ENCODE results near the gene FOXD4.
"Not testable (repeated sequence)": the region's sequence is repeated elsewhere in the genome, so short reads cannot be mapped to it uniquely, and the experiment has no call there.

Gene FOXD4

GRCh38 chr9:117995-118467 lies at the start of gene FOXD4:
Gene FOXD4, minus strand, starts transcription at chr9:118417. Its CDS starts 298 bp downstream, at chr9:118119.
- DNase-seq, result not testable (repeated sequence)

DNA sequence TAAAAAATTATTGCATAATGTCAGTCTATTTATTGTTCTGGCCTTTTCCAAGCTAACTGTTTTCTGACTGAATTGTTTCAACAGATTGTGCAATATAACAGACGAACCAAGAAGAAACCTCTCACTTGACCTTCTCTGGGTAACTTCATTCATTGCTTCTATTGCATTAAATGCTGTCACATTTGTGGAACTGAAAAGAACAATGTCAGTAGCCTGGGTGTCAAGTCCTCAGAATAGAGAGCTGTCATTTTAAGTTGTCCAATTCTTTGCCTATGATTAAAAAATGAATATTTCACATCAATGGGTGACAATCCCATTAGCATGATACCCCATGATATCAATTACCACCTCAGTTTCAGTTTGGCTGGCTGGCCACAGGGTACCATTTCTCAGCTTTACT lies 41.7 kb upstream of the FOXD4 start:
- DNase-seq, result not testable (repeated sequence)

DNA sequence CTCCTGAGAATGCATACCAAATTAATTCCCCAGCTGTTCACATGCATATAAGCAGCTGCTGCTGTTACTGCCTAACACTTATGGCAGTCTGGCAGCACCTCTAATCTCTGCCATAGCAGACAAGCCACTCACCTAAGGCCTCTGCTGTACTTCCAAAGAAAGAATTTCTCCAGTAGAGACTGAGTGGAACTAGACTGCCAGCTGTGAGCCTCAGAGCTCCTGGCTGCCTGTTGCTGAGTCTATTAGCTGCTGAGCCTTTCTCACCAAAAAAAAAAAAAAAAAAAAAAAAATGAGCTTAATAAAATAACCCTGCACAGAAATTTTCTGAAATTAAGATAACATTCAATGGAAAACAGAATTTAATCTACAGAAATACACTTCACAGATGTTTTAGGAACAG lies 33.0 kb upstream of the FOXD4 start:
- DNase-seq, result not testable (repeated sequence)

GRCh38 chr9:139880-140279 lies 21.7 kb upstream of the FOXD4 start:
- not testable (repeated sequence) for DNase-seq

DNA sequence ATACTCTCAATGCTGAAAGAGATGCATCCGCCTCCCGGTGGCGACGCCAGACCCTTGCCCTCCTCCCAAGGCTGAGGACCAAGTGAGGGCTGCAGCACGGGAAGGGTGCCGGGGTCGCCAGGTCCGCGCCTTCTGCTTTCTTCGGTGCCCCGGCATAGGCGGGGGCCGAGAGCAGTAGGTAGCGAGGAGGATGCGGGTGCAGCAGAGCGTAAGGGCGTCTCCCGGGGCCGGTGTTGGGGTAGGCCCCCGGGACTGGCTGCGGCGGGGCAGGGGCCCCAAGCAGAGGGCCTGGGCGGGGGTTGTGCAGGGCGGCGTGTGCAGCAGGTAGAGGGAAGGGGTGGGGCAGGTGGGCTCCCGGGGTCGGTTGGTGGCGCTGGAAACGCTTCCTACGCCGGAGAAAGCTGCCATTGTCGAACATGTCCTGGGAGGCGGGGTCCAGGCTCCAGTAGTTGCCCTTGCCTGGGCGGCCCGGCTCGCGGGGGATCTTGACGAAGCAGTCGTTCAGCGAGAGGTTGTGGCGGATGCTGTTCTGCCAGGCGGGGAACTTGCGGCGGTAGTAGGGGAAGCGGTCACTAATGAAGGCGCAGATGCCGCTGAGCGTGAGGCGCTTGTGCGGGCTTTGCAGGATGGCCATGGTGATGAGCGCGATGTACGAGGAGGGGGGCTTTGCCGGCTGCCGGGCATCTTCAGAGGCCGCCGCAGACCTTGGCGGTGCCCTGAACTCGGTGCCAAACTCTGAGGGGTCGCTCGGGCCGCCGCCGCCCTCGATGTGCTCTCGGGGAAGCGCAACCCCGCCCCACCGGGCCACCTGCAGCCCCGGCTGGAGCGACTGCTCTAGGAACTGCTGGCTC lies 848 bp downstream of the FOXD4 start:
- not testable (repeated sequence) for DNase-seq

DNA sequence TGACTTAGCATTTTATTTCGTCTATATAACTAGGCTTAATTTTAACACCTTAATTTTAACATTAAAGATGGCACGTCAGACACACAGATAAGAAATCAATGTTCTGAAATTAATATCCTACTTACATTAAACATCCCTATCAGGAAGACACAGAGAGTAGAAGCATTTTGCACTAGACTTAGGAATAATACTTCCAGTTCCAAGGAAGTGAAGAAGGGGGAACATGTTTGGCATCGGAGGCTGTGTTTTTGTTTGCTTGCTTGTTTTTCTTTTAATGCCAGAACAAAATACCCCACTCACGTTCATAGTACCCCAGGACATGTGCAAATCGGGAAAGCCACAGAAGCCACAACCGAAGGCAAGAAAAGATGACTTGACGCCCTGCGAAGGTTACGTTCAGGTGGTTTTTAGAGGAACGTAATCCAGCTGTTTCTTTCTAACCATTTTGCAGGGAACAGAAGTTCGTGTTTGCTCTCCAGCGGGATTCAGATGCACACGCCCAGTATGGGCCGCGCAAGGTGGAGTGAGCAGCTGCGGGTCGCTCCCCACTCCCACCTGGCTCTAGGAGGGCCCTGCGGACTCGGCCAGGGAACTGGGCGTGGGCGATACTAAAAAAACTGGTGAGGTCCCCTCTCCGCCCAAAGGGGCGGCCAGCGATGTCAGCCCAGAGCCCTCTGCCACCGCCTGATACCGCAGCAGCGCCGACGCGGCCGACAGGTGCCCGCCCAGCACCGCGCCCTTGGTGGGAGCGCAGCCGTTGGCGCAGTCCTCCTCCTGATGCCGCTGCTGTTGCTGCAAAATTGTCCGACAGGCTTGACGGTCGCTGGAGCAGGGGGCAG lies 1.8 kb downstream of the FOXD4 start:
- DNase-seq, result not testable (repeated sequence)

DNA sequence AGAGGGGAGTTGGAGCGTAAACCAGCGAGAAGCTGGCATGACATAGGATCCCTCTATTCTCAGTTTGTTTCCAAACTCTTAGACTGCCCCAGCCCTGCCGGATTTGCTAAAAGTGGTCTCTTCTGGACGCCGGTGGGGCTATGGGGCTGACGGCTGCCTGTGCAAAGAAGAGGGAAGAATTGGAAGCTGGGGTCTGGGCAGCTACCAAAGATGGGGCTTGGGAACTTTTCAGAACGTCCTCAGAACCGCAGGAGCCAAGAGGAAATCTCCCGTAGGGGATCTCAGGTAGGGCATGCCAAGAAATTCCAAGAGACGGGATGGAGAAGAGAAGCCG lies 3.1 kb downstream of the FOXD4 start:
- DNase-seq, result not testable (repeated sequence)

GRCh38 chr9:114267-115117 lies 3.7 kb downstream of the FOXD4 start:
- DNase-seq, result not testable (repeated sequence)

- DNase-seq, result not testable (repeated sequence)
These were observed 4.5 kb downstream of the FOXD4 start for GRCh38 chr9:113468-114266.

GRCh38 chr9:112589-113467 lies 5.4 kb downstream of the FOXD4 start:
- DNase-seq, result not testable (repeated sequence)

DNA sequence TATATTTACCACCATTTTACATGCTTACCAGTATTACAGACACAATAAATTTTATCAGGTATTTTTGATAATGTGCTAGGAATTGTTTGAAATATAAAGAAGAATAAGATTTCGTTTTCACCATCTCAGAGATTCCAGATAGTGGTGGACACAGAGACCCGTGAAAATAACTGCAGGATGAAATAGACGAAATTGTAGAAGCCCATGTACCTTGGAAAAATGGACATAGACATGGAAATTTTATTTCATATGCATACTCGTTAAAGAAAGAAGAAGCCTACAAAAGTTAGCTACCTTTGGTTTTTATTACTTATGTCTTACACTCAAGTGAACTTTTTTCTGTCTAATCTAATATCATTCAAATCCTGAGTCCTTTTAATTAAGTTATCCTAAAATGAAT lies 7.5 kb downstream of the FOXD4 start:
- not testable (repeated sequence) for DNase-seq

GRCh38 chr9:109540-109939 lies 8.7 kb downstream of the FOXD4 start:
- not testable (repeated sequence) for DNase-seq

- not testable (repeated sequence) for DNase-seq
These were observed 9.3 kb downstream of the FOXD4 start for GRCh38 chr9:108742-109495.

DNA sequence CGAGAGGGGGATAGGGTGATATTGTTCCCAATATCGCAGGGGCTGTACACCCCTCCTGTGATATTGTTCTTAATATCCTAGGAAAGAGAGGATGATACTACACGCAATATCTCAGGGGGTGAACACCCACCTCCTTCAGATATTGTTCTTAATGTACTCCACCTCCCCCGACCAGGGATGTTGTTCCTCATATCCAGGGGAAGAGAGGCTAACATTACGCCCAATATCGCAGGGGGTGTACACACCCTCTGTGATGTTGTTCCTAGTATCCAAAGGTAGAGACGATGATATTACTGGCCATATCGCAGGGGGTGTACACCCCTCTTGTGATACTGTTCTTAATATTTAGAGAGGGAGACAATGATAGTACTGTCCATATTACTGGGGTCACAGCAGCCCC lies 12.2 kb downstream of the FOXD4 start:
- not testable (repeated sequence) for DNase-seq

DNA sequence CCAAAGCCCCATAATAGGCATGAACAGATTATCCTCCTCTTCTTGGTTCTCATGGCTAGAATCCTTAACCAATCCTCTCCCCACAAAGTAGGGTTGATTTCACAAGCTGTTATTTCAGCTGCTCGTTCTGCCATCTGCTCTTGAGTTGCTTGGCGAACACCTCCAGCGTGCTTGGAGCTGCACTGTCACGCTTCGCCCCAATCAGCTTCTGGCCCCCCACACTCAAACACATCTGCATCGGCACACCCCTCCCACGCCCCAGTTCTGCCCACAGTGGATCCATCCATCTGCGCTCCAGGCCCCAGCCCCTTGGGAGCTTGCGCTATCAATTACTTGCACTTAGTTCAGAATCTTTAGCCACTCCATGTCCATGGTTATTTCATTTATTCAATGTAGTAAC lies 17.8 kb downstream of the FOXD4 start:
- not testable (repeated sequence) for DNase-seq

DNA sequence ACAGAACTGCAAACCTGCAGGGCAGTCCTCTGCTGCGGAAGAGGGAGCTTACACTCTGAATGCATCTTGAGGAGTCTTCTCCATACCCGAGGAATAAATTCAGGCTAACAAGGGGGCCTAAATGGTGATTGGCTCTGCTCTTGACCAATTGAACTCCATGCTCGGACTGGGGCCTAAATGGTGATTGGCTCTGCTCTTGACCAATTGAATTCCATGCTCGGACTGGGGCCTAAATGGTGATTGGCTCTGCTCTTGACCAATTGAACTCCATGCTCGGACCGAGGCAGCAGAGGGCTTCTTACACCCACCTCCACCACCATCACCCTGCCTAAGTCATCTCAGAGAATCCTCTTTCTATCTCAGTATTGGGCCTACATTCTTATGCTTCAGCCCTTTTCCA lies 18.4 kb downstream of the FOXD4 start:
- not testable (repeated sequence) for DNase-seq

DNA sequence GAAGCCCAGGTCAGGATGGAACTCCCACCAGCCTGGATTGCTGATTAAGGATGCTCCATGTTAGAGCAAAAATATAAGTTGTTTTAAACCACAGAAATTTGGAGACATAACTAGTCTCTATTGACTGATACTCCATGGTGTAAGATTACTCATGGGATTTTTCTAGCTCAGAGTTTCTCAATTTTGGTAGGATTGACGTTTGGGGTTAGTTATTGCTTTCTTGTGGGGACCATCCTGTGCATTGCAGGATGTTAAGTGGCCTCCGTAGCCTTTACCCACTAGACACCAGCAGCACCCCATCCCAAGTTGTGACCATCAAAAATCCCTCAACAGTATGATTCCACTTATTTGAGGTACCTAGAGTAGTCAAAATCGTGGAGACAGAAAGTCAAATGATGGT lies 19.4 kb downstream of the FOXD4 start:
- not testable (repeated sequence) for DNase-seq

DNA sequence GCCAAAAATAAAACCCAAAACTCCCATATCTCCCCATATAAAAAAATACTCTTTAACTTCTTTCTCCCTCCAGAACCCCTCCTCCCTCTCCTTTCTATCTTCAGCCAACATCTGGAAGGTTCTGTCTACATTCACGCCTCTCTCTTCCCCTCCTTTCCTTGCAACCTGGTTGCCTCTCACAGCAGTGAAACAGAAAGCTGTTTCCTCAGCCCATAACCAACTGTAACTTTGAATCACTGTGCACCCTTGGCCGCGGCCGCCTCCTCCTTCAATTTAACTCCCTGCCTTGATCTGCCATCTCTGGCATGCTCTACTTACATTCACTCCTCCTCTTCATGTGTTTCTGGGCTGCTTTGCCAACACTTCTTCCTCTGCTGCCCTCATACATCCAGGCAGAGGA lies 23.2 kb downstream of the FOXD4 start:
- DNase-seq, result not testable (repeated sequence)

DNA sequence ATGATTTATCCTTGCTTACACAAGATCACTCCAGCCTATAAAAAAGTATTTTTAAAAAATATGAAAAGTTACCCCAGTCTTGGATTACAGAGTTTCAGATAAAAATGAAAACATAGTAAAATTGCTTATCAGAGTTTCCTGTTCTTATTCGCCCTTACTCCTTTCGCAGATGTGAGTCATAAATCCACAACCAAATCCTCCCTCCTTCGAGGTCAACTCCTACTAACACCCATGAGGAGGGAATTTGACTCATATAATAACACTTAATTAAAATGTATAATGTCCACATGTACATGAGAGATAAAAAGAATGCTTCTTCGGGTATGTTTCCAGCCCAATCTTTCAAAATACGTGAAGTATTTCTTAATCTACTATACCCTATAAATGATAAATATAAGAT lies 23.9 kb downstream of the FOXD4 start:
- not testable (repeated sequence) for DNase-seq

DNA sequence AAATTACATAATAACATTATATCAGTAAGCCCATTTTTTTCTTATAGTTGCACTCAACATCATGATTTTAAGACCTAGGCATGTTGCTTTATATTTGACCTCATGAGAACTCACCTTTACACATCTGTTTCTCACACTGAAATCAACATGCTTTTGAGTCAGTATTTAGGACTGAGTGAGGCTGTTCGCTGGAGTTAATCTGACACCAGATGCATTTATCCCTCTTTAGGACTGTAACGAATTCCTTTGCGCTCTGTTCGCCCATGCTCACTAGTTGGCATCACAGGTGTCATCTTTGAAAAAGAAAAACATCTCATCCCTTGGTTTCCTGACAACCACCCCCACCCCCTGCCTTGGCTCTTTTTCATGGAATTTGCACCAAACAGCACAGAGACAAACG lies 24.3 kb downstream of the FOXD4 start:
- DNase-seq, result not testable (repeated sequence)
